ENCODE data around the gene SLC22A25. TPM values are rescaled to one million over a fixed set of nuclear protein-coding genes. Genes with fewer than 3 reads are reported as not detected.
A peak's percentile ranks its signal among the peaks of the same experiment; 100 is the strongest.

Gene SLC22A25
- total and polyA plus RNA-seq, 2 of the 13 experiments (the other 11 are each of a cell fraction or from before 2014, with no cell fraction given) = 0.18 to 0.42 TPM

GRCh38 chr11:63240791-63241379 lies 2.5 kb downstream of the SLC22A25 start (continued):
- TF ChIP-seq TFDP2 (CRISPR knock-in tag; IDR thresholded peaks at IDR 0.05) (0 out of 2 replicates have a peak, but pooled peaks have one; percentile 36), KDM3A (CRISPR knock-in tag; IDR thresholded peaks at IDR 0.05; ENCODE audit: low read depth) (0 out of 2 replicates have a peak, but pooled peaks have one; percentile 16), ZNF556 (CRISPR knock-in tag; IDR thresholded peaks at IDR 0.05; ENCODE audit: borderline replicate concordance) (peak; percentile 71; the same call in 1 of the 2 replicates), ZNF280D (CRISPR knock-in tag; IDR thresholded peaks at IDR 0.05) (peak; percentile 56), ZBTB43 (CRISPR knock-in tag; conservative IDR thresholded peaks at IDR 0.05) (peak; percentile 96), HOXA7 (CRISPR knock-in tag; IDR thresholded peaks at IDR 0.05) (0 out of 2 replicates have a peak, but pooled peaks have one; percentile 57), ZGPAT (CRISPR knock-in tag; IDR thresholded peaks at IDR 0.05) (peak; percentile 88), HHEX (CRISPR knock-in tag; IDR thresholded peaks at IDR 0.05) (0 out of 2 replicates have a peak, but pooled peaks have one; percentile 12), NFKBIZ (CRISPR knock-in tag; IDR thresholded peaks at IDR 0.05) (peak; percentile 44; the same call in 1 of the 2 replicates), PRDM15 (CRISPR knock-in tag; IDR thresholded peaks at IDR 0.05) (peak; percentile 66), SMAD3 (CRISPR knock-in tag; IDR thresholded peaks at IDR 0.05) (peak; percentile 83), ZNF383 (CRISPR knock-in tag; IDR thresholded peaks at IDR 0.05; ENCODE audit: borderline replicate concordance) (no peak), SCMH1 (CRISPR knock-in tag; IDR thresholded peaks at IDR 0.05; ENCODE audit: borderline replicate concordance) (no peak)

Data from HepG2 (cell line).